Osteocyte (in vitro differentiated cells): ENCODE measurements around the gene HIPK2. TPM values are rescaled to one million over a fixed set of nuclear protein-coding genes. Genes with fewer than 3 reads are reported as not detected.

ENCODE experiments used
- DNase-seq: peaks from one replicate; pipeline ENCODE4 v3.0.0; 2021; ENCODE audit warnings: mixed read lengths; ENCODE audit not compliant: unreplicated experiment; ENCODE audit errors: extremely low spot score
- H3K27ac Mint-ChIP-seq: one replicate; pipeline ENCODE4 v1.8.0; 2021; ENCODE audit warnings: mild to moderate bottlenecking, mixed read lengths; ENCODE audit not compliant: unreplicated experiment
- H3K27me3 Mint-ChIP-seq: one replicate; pipeline ENCODE4 v1.8.0; 2021; ENCODE audit warnings: mixed read lengths; ENCODE audit not compliant: unreplicated experiment
- H3K36me3 Mint-ChIP-seq: one replicate; pipeline ENCODE4 v1.8.0; 2021; ENCODE audit warnings: mixed read lengths; ENCODE audit not compliant: unreplicated experiment
- H3K4me1 Mint-ChIP-seq: one replicate; pipeline ENCODE4 v1.8.0; 2021; ENCODE audit warnings: mixed read lengths; ENCODE audit not compliant: unreplicated experiment
- H3K4me3 Mint-ChIP-seq: one replicate; pipeline ENCODE4 v1.8.0; 2021; ENCODE audit warnings: mild to moderate bottlenecking, moderate library complexity, mixed read lengths; ENCODE audit not compliant: unreplicated experiment
- H3K9me3 Mint-ChIP-seq: one replicate; pipeline ENCODE4 v1.8.0; 2021; ENCODE audit warnings: mixed read lengths; ENCODE audit not compliant: unreplicated experiment
- CTCF ChIP-seq: fragments of 200-600 bp; sonication (generic); IDR thresholded peaks from 2 replicates; pipeline ENCODE4 v1.5.0; 2021; ENCODE audit warnings: antibody characterized with exemption, mild to moderate bottlenecking, moderate library complexity
- total RNA-seq: library from RNA; stranded (reverse); gene quantifications from 2 replicates; pipeline ENCODE4 v1.2.1, GENCODE V29; 2021

HIPK2 gene
- total RNA-seq, 1 donor from 2014 or later: 90.8 TPM

GRCh38 chr7:139642283-139642682 is 135.5 kb downstream of the HIPK2 start:
- no peak for DNase-seq
- no peak overlapping the region for H3K4me3 Mint-ChIP-seq
- no peak for TF ChIP-seq CTCF
- H3K27ac Mint-ChIP-seq: no peak overlapping the region
- no peaks in the 10 kb centered on the region for H3K27me3 Mint-ChIP-seq
- H3K4me1 Mint-ChIP-seq: peaks cover 21% of the 10 kb centered on the region
- no peaks in the 10 kb centered on the region for H3K9me3 Mint-ChIP-seq
- peaks cover 23% of the 10 kb centered on the region for H3K36me3 Mint-ChIP-seq

GRCh38 chr7:139641337-139641992 is 136.3 kb downstream of the HIPK2 start:
- TF ChIP-seq CTCF: no peak
- H3K27ac Mint-ChIP-seq: peak overlapping the region; percentile 39
- H3K4me1 Mint-ChIP-seq: peaks cover 13% of the 10 kb centered on the region
- no peaks in the 10 kb centered on the region for H3K27me3 Mint-ChIP-seq
- H3K36me3 Mint-ChIP-seq: peaks cover 29% of the 10 kb centered on the region
- H3K4me3 Mint-ChIP-seq: no peak overlapping the region
- DNase-seq: no peak
- no peaks in the 10 kb centered on the region for H3K9me3 Mint-ChIP-seq

GRCh38 chr7:139640681-139641080 is 137.1 kb downstream of the HIPK2 start:
- H3K36me3 Mint-ChIP-seq: peaks cover 37% of the 10 kb centered on the region
- H3K27ac Mint-ChIP-seq: no peak overlapping the region
- H3K9me3 Mint-ChIP-seq: no peaks in the 10 kb centered on the region
- H3K4me3 Mint-ChIP-seq: no peak overlapping the region
- H3K27me3 Mint-ChIP-seq: no peaks in the 10 kb centered on the region
- DNase-seq: no peak
- H3K4me1 Mint-ChIP-seq: peaks cover 7% of the 10 kb centered on the region
- no peak for TF ChIP-seq CTCF

GRCh38 chr7:139639563-139639962 is 138.2 kb downstream of the HIPK2 start:
- TF ChIP-seq CTCF: no peak
- no peaks in the 10 kb centered on the region for H3K9me3 Mint-ChIP-seq
- H3K27ac Mint-ChIP-seq: no peak overlapping the region
- peaks cover 7% of the 10 kb centered on the region for H3K4me1 Mint-ChIP-seq
- H3K27me3 Mint-ChIP-seq: no peaks in the 10 kb centered on the region
- peaks cover 37% of the 10 kb centered on the region for H3K36me3 Mint-ChIP-seq
- DNase-seq: no peak
- no peak overlapping the region for H3K4me3 Mint-ChIP-seq

GRCh38 chr7:139635526-139636302 is 142.1 kb downstream of the HIPK2 start:
- H3K4me3 Mint-ChIP-seq: no peak overlapping the region
- no peak for TF ChIP-seq CTCF
- H3K27me3 Mint-ChIP-seq: no peaks in the 10 kb centered on the region
- peak overlapping the region; percentile 48 for H3K27ac Mint-ChIP-seq
- H3K9me3 Mint-ChIP-seq: no peaks in the 10 kb centered on the region
- no peak for DNase-seq
- H3K36me3 Mint-ChIP-seq: peaks cover 41% of the 10 kb centered on the region
- peaks cover 2% of the 10 kb centered on the region for H3K4me1 Mint-ChIP-seq
